CD4-positive, alpha-beta T cell treated with Interleukin-10 for 1 hour (primary cell): Measurements from ENCODE around the gene ALPP.

Source experiments
- DNase-seq: peaks from one replicate; pipeline ENCODE4 v3.0.0-alpha.2; 2020

The ALPP gene

DNA sequence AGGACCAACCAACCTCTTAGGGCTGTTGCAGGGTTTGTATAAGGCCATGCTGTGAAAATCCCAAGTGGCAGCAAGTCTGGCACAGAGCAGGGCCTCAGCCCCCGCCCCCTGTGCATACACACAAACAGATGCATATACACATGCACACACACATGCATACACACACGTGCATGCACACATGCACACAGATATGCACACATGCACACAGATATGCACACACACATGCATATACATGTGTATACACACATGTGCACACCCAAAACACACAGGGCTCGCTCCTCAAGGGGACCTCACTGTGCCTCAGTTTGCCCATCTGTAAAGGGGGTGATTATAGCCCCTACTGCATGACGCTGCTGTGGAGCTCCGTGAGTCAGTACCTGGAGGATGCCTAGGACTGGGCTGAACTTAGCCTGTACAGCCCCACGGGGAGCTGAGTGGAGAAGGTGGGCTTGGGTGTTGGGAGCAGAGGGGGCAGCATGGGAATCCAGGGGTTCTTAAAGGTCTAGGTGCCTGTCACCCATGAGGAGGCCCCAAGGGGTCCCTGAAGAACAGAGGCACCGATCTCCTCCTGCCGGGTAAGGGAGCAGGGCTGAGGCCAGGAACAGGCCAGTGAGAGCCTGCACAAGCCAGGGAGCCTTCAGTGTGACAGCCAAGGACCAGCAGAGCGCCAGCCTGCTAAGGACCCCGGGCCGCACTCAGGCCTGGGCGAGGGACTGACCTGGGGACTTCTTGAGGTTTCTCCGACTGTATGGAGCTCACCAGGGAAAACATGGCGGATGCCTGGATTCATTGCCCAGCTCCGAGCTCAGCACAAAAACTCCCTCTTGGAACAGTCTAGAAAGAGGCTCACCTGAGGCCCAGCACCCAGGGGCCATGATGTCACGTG is 53.4 kb downstream of the ALPP start:
- DNase-seq, result no peak
